Esophagus squamous epithelium (tissue), 5 donors: ENCODE measurements around the gene DCAF8. TPM values are rescaled to one million over a fixed set of nuclear protein-coding genes. Genes with fewer than 3 reads are reported as not detected.

Source experiments
- DNase-seq: peaks from one replicate; lab custom pipeline; 2025; lab: John Stamatoyannopoulos, UW
- H3K27ac ChIP-seq, 4 donors: fragments of 200-600 bp; sonication (generic); one replicate each; pipeline ENCODE4 v1.5.1; 2016 to 2019; ENCODE audit warnings: mild to moderate bottlenecking in 1 of 4
- H3K27me3 ChIP-seq, 4 donors: fragments of 200-600 bp; sonication (generic); 1 replicate in 3 of 4; 2 replicates in 1 of 4; pipeline versions ENCODE4 v1.5.1 to v1.6.0; 2017 to 2021; ENCODE audit warnings: antibody characterized with exemption in 1 of 4
- H3K36me3 ChIP-seq, 3 donors: fragments of 200-600 bp; sonication (generic); one replicate each; pipeline ENCODE4 v1.5.1; 2016 to 2019
- H3K4me1 ChIP-seq, 3 donors: fragments of 200-600 bp; sonication (generic); one replicate each; pipeline ENCODE4 v1.5.1; 2017 to 2019
- H3K4me3 ChIP-seq, 4 donors: fragments of 200-600 bp; sonication (generic); 1 replicate in 3 of 4; 2 replicates in 1 of 4; pipeline ENCODE4 v1.5.1; 2016 to 2019; ENCODE audit warnings: mild to moderate bottlenecking in 2 of 4, moderate library complexity in 1 of 4
- H3K9me3 ChIP-seq, 3 donors: fragments of 200-600 bp; sonication (generic); one replicate each; pipeline ENCODE4 v1.5.1; 2016 to 2019
- CTCF ChIP-seq, 6 experiments: fragments of 450-650 bp in 4 of 6; fragments of 200-600 bp in 2 of 6; sonication (generic) in 2 of 6; IDR thresholded peaks; one replicate each; pipeline ENCODE4 v1.5.1; 2016 to 2019; ENCODE audit warnings: antibody characterized with exemption in 6 of 6, mild to moderate bottlenecking in 4 of 6, moderate library complexity in 4 of 6
- POLR2A ChIP-seq, 4 donors: fragments of 450-650 bp; IDR thresholded peaks; one replicate each; pipeline ENCODE4 v1.6.1; 2017; ENCODE audit warnings: antibody characterized with exemption in 4 of 4, mild to moderate bottlenecking in 4 of 4, moderate library complexity in 3 of 4
- WGBS, 2 donors: methylation state at CpG; one replicate each; pipeline ENCODE4 v1.1.5; 2018; 5-methylcytosine and 5-hydroxymethylcytosine counted together
- intact Hi-C: fragments of 100-400 bp; cut with DNase I; formaldehyde crosslinking; loops from one replicate; pipeline ENCODE4 v1.15.0; 2022
- total RNA-seq, 4 donors: library from RNA; depleted of rRNA; stranded (reverse); fragments of >200 nt; gene quantifications; one replicate each; pipeline ENCODE4 v1.1.0, GENCODE V29; 2016
- donor health status: DM: yes; HTN: yes; CAD: no.

Gene DCAF8
- total RNA-seq, 4 donors from 2014 or later, result 54.0 to 139 (median 58.6) TPM

- WGBS, 2 donors, result 72 to 74% methylated on average over 4 of the region's 5 CpGs
- Histone ChIP-seq H3K27ac (peak overlapping the region in 3 of 4 donors; percentile 4 to 36 (median 18)), H3K27me3 (no peaks in the 10 kb centered on the region), H3K9me3 (no peaks in the 10 kb centered on the region), H3K4me3 (no peak overlapping the region), H3K4me1 (peaks cover 46 to 84% (median 48%) of the 10 kb centered on the region in 3 donors), H3K36me3 (peaks cover 30 to 83% (median 38%) of the 10 kb centered on the region in 3 donors)
- intact Hi-C loops, result no loop called here
- TF ChIP-seq POLR2A (IDR thresholded peaks at IDR 0.05), result no peak
- TF ChIP-seq CTCF (IDR thresholded peaks at IDR 0.05), result no peak
- no peak for DNase-seq
Measured at GRCh38 chr1:160210561-160210960, 51.8 kb downstream of the DCAF8 start.

- H3K9me3 ChIP-seq, result no peaks in the 10 kb centered on the region
- no peaks in the 10 kb centered on the region for H3K27me3 ChIP-seq
- TF ChIP-seq POLR2A (IDR thresholded peaks at IDR 0.05) (no peak), CTCF (IDR thresholded peaks at IDR 0.05) (no peak)
- WGBS, 2 donors, result 58 to 68% methylated on average over 5 to 7 of the region's 7 CpGs
- peak overlapping the region in 3 of 4 donors; percentile 57 to 96 (median 66) for H3K27ac ChIP-seq
- no peak overlapping the region for H3K4me3 ChIP-seq
- H3K36me3 ChIP-seq, result peaks cover 28 to 73% (median 29%) of the 10 kb centered on the region in 3 donors
- DNase-seq, result no peak
- intact Hi-C loops, result loop anchor here (5.0 kb wide), 1 partner anchor 107 kb away; no protein-coding TSS in a partner anchor
- H3K4me1 ChIP-seq, result peaks cover 48 to 82% (median 53%) of the 10 kb centered on the region in 3 donors
Measured at GRCh38 chr1:160209321-160210046, 52.9 kb downstream of the DCAF8 start.

- peaks cover 43 to 81% (median 56%) of the 10 kb centered on the region in 3 donors for H3K4me1 ChIP-seq
- 57 to 65% methylated on average over 5 of the region's 6 CpGs for WGBS, 2 donors
- H3K27me3 ChIP-seq, result no peaks in the 10 kb centered on the region
- DNase-seq, result no peak
- no peak overlapping the region for H3K4me3 ChIP-seq
- H3K36me3 ChIP-seq, result peaks cover 21 to 65% (median 24%) of the 10 kb centered on the region in 3 donors
- intact Hi-C loops, result loop anchor here (5.0 kb wide), 1 partner anchor 106 kb away; no protein-coding TSS in a partner anchor
- no peaks in the 10 kb centered on the region for H3K9me3 ChIP-seq
- H3K27ac ChIP-seq, result peak overlapping the region in 3 of 4 donors; percentile 57 to 96 (median 66)
- TF ChIP-seq POLR2A (IDR thresholded peaks at IDR 0.05), result no peak
- no peak for TF ChIP-seq CTCF (IDR thresholded peaks at IDR 0.05)
Measured at GRCh38 chr1:160208557-160209320, 53.6 kb downstream of the DCAF8 start.

GRCh38 chr1:160207771-160208556 is 54.4 kb downstream of the DCAF8 start:
- Histone ChIP-seq H3K4me1 (peaks cover 42 to 73% (median 56%) of the 10 kb centered on the region in 3 donors), H3K36me3 (peaks cover 13 to 57% (median 16%) of the 10 kb centered on the region in 3 donors), H3K9me3 (no peaks in the 10 kb centered on the region), H3K27me3 (no peaks in the 10 kb centered on the region), H3K4me3 (no peak overlapping the region), H3K27ac (peak overlapping the region in 3 of 4 donors; percentile 57 to 96 (median 66))
- intact Hi-C loops, result loop anchor here (5.0 kb wide), 1 partner anchor 106 kb away; no protein-coding TSS in a partner anchor
- WGBS, 2 donors, result 40 to 59% methylated on average over 5 to 6 of the region's 9 CpGs
- TF ChIP-seq CTCF (IDR thresholded peaks at IDR 0.05) (no peak), POLR2A (IDR thresholded peaks at IDR 0.05) (no peak)
- no peak for DNase-seq
